ENCODE results near the gene AURKA.
"Not testable (repeated sequence)": the region's sequence is repeated elsewhere in the genome, so short reads cannot be mapped to it uniquely, and the experiment has no call there.

Gene AURKA

DNA sequence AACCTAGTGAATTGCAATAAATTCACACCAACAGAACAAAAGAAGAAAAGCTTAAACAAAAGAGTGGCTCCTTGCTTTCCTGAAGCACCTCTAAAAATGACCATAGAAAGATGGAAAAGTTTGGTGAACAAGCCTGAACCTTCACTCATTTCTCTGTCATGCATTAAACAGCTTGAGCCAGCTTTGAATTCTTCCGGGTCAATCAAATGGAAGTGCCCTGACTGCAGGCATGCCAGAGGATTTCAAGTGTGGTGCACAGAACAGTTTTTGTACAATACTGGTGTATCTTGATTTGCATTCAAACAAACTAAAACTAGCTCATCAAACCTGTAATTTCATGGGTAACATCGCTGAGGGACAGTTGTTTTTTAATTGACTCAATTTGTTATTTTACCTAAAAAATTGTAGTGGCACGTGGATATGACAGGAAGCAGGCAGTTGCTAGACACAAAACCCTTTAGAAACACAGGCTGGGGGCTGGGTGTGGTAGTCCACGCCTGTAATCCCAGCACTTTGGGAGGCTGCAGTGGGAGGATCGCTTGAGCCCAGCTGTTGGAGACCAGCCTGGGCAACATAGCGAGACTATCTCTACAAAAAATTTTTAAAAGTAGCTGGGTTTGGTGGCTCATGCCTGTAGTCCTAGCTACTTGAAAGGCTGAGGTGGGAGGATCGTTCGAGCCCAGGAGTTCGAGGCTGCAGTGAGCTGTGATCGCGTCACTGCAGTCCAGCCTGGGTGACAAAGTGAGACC lies 29.1 kb upstream of the AURKA start:
- no peak for DNase-seq

DNA sequence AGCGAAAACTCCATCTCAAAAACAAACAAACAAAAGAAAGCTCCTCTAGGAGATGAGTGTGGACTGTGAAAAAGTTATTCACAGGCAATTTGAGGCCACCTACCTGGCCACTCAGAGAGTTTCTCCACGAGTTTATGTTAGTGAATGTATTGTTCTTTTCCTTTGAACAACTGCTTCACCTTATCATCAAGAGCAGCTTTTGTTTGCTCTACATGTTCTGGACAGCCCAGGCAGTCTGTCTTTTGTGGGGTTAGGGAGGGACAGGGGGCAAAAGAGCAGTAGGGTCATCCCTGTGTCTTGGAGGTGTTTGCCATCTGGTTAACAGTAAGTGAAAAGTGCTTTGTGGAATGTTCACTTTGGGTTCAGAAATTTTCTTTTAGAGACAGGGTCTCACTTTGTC lies 28.0 kb upstream of the AURKA start:
- DNase-seq: no peak

DNA sequence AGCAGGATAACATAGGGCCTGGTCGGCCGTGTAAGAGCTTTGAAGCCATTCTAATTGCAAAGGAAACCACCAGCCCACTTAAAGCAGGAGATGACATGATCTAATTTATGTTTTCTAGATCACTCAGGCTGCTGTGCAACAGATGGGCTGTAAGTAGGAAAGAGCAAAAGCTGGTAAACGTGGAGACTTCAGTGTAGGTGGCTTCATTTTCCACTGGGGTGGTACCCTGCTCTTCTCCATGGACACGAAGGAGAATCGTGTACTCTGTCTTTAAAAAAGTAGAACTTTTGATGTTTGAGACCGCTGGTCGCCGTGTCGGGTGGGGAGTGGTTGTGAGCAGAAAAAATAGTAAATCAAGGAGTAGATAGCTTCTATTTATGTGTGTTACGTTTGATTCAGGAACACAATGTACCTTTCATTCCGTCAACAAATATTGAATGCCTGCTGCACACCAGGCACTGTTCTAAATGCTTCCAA lies 26.4 kb upstream of the AURKA start:
- no peak for DNase-seq

DNA sequence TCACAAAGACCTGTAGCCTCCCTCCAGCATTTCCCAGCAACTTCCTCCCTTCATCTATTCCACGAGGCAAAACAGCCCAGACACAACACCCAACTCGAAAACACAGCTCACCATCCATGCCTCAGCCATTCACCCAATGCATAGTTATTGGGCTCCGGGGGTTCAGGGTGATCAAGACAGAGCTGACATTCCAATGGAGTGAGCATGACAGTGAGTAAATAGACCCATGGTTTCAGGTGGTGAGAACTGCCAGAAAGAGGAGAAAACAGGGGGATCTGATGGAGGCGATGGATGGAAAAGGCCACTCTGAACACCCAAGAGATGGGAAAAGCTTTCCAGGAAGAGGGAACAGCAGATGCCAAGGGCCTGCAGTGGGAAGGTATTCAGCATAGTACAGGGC lies 25.9 kb upstream of the AURKA start:
- no peak for DNase-seq

DNA sequence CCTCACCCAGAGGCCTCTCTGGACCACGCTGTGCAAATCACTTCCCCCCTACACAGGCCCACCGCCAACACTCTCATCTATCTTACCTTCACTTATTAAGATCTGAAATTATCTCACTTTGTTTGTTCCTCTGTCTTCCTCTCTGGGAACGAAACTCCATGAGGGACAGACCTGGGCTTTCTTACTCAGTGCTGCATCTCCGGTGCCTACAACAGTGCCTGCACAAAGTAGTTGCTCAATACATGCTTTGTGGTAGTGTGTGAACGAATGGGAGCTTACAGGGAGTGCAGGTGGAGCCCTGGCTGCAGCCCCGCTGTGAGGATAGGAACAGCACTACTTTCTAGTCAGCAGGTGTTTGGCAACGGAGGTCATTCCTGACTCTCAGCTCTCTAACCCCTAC lies 25.4 kb upstream of the AURKA start:
- no peak for DNase-seq

DNA sequence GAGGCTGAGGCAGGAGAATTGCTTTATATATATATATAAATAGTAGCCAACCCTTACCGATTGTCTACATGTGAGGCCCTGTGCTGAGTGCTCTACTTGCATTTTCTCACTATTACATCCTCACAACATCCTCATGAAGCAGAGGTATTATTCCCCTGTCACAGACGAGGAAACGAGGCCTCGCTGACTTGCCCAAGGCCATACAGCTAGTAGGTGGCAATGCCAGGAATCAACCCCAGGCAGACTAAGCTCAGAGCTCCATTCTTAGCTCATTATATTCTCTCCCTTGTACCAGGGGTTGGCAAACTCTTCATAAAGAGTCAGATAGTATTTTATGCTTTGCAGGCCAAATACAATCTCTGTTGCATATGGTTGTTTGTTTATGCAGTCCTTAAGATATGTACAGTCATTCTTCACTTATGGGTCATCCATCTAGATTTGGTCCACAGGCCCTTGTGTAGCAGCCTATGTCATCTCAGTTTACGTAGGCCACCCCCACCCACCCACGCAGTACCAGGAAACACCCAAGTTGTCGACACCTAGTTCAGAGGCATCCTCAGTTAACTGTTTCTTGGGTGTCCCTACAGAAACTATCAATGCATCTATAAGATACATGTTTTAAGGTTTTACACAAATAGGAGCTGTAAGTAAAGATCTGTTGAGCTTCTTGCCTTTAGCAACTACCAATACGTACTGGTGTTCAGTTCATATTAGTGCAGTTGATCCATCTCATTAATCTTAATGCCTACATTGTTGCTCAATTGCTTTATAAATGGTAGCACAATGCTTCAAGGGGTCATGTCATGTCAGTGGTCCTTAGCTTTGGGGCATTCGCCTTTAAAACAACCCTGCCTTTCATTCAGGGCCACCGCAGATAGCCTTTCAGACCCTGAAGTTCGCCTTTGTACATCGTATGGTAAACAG lies 23.1 kb upstream of the AURKA start:
- peak; percentile 43 to 74 for DNase-seq

DNA sequence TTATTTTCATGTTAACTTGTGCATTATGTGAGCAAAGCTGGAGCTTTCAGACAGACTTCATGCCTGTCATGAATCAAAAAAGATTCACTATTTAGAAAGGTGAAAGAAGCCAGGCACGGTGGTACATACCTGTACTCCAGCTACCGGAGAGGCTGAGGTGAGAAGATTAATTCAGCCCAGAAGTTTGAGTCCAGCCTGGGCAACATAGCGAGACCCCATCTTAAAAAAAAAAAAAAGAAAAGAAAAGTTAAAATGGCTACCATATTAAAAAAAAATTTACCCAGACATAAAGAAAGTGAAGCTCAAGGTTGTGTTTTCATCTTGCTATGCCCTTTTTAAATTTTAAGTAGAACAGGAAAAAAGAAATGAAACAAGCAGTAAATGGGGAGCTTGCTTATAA lies 20.9 kb upstream of the AURKA start:
- no peak for DNase-seq

DNA sequence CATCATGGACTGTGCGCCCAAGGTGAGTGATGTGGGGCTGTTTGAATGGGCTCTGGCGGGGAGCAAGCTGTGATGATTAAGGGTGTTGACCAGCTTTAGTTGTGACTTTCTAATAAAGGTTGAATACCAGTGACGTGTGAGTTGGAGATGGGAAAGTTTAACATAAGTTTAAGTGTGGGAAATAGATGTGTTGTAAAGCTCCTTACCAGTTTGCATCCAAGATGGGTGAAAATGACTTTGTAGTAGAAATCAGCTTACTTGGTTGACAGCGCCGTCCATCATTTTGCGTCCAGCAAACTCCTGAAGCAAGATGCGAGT lies 20.4 kb upstream of the AURKA start:
- no peak for DNase-seq

DNA sequence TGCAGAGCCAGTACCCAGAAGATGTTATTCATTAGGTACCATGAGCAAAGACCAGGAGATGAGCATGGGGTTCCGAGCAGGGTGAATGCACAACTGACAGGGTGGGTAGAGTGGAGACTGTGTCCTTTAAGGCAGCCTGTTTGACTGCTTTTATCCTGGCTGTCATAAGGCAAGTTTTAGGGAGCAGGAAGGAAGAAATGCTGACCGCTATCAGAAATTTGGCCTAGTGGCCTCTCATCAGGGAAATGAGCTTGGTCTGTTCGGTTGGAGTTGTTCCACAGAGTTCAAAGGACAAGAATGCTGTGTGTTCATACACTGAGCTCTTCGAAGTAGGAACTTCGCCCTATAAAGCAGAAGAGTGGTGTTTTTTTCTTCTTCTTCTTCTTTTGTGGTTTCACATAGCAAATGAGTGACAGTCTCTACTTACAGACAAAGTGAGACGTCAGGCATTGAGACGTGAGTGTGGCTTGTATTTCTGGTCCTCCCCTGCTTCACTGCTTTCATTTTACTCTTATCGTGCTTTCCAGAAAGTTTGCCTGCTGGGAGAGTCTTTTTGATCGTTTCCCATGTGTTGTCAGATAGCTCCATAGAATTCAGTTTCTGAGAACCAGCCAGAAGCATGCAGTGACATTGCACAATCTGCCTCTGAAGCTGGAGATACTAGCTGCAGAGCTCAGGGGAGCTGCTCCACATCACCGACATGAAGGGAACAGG lies 19.9 kb upstream of the AURKA start, which contains the start of gene CASS4:
Gene CASS4, plus strand, starts transcription at position 502 of the 714 bp plus-strand sequence. Its CDS starts 199 bp downstream, at position 701.
- DNase-seq: peak in 1 of 2 experiments; percentile 16

DNA sequence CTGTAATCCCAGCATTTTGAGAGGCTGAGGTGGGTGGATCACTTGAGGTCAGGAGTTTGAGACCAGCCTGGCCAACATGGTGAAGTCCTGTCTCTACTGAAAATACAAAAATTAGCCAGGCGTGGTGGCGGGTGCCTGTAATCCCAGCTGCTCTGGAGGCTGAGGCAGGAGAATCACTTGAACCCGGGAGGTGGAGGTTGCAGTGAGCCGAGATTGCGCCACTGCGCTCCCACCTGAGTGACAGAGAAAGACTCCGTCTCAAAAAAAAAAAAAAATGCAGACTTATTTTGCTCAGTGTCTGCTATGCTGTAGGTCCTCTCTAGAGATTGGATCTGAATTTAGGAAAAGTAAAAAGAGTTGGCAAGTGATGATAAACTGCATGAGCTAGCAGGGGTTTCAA lies 19.3 kb upstream of the AURKA start:
- not testable (repeated sequence) for DNase-seq

DNA sequence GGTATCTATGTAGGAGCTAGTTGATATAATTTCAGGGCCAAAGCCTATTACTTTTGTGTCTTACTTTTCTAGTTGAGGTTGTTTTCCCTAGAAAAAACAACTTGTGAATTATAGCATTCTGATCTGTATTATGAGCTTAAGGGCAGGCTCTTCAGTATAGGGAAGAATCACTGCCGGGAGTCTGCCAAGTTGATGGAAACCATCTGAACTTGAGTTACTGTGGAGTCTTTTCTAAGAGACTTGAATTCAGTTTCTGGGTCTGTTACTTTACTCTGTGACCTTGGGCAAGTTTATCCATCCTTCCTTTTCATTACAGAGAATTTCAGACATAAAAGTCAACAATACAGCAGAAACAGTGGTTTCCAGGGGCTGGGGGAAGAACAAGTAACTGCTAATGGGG lies 17.9 kb upstream of the AURKA start:
- DNase-seq: no peak

DNA sequence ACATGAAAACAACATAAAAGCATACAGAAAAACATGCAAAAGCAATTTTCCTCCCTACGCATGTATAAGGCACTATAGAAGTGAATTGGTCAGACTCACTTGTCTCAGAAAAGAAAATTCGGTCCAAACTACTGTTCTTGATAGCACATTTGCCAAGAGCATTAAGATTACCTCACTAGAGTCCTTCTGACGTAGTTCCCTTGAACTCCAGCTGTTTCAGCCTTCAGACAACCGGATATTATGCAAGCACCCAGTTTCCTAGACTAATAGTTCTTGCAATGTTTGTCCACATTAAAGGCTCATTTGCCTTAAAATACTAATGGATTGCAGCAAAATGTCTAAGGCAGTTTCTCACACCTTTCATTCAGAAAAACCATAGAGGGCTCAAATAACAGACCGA lies 17.5 kb upstream of the AURKA start:
- DNase-seq: no peak

DNA sequence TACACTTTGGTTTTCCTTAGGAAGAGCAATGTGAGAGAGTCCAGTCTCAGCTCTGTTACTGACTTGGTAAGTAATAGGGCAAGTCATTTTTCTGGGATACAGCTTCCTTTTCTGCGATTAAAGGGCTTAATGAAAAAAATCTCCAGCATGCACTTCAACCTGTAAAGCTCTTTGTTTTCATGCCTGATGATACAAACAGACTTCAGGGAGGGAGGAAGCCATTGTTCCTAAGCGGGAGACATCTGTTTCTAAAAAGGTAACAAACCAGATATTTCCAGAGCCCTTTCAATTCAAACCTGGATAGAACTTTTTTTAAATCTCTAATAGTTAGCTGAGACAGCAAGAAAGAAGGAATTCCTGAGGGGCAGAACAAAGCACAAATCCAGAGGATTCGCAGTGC lies 14.9 kb upstream of the AURKA start:
- DNase-seq: no peak

DNA sequence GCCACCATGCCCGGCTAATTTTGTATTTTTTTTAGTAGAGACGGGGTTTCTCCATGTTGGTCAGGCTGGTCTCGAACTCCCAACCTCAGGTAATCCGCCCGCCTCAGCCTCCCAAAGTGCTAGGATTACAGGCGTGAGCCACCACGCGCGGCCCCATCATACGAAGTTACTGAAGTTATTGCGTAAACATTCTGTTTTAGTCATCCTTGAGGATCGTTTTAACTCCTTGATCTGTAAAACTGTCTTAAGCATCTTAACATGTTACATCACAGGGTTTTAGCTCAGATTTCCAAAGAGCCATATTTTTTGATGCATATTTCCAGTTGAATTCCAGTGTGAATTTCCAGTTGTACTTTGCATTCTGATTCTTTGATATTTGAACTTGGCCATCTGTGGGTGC lies 13.3 kb upstream of the AURKA start:
- DNase-seq: not testable (repeated sequence)

DNA sequence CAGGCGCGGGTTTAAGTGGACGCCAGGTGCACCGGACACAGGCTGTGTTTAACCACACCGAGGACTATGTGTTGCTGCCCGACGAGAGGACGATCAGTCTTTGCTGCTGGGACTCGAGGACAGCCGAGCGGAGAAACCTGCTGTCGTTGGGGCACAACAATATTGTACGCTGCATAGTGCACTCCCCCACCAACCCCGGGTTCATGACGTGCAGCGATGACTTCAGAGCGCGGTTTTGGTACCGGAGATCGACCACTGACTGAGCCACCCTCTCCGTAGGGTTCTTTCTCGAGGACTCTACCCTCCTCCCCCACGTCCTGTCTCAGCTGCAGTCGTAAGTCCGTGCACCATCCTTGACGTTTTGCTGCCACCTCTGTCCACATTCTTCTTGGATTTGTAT lies 11.4 kb upstream of the AURKA start:
- no peak for DNase-seq

DNA sequence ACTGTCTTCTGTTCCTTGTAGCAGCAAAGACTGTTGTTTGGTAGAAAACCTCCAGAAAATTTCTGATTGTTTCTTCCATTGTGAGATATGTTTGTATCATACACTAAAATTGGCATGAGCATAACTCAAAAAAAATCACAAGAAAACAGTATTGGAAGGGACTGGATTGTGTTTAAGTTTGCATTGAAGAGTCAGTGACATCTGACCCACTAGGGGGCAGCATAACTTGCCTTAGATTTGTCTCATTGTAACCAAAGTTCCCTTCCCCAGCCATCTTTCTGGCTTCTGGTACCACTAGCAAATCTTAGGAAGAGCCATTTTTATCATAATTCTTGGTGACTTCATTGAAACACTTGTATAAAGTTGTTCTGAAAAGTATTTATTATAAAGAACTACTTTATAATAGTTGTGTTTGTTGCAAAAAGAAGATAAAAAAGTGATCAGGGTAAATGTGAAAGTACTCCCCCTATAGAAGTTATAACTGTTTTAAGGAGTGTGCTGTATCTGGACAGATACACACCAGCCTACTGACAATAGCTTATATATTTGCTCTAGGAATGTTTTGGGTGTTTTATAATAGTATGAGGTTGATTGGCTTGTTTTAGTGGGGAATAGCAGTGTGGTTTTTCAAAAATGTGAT lies 8.1 kb upstream of the AURKA start:
- DNase-seq: peak in 1 of 2 experiments; percentile 40

DNA sequence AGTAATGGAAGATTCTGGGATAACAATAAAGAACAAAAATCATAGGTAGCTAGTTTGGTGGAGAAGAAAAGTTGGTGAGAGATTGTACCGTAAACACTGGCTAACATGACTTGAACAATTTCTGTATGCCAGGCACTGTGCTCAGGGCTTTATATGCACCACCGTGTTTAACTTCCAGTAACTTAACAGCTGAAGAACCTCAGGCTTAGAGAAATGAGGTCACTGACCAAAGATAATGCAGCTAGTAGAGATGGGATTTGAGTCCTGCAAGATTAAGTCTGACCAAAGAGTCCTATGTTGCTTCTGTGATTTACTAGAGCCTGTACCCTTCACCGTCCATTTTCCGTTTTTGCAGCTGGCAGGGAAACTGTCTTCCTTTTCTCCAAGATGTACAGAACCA lies 3.2 kb upstream of the AURKA start:
- DNase-seq: no peak

DNA sequence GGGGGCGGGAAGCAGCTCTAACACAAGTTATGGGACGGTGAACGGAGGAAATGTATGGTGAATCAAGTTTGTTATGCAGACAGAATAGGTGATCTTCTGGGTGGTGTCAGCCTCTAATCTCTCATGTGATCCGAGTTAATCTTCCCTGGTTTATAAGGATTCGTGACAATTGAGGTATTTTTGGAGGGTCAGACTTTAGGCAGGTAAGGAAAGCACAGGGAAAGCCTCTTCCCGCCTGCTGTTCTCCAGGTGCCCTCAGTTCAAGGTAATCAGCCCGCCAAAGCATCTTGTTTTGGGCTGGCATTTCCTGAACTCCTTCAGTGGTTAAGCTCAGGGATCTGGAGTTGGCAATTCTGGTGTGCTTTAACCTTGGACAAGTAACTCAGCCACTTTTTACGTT lies 1.6 kb upstream of the AURKA start:
- no peak for DNase-seq

DNA sequence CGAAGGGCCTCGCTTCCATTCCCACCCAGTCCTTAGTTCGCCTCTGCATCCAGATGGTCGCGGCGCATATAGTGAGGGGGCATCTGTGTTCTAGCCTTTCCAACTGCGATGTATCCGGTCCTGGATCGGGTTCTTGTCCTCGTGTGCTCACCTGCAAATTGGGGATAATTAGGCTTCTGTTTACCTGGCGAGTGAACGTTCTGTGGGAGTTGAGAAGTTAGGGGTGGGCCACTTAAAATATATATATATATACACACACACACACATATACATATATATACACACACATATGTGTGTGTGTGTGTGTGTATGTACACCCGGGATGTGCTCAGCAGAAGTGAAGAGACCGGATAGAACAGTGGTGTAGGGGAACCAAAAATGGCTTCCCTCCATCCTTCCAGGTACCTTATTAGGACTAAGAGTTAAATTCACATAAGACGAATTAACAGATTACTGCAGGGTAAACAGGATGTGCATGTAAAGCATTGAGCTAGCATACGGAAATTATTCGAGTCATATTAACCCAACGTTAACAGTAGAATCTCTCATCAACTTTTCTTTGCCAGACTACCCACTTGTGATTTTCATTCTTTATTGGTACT lies 967 bp upstream of the AURKA start:
- no peak for DNase-seq

DNA sequence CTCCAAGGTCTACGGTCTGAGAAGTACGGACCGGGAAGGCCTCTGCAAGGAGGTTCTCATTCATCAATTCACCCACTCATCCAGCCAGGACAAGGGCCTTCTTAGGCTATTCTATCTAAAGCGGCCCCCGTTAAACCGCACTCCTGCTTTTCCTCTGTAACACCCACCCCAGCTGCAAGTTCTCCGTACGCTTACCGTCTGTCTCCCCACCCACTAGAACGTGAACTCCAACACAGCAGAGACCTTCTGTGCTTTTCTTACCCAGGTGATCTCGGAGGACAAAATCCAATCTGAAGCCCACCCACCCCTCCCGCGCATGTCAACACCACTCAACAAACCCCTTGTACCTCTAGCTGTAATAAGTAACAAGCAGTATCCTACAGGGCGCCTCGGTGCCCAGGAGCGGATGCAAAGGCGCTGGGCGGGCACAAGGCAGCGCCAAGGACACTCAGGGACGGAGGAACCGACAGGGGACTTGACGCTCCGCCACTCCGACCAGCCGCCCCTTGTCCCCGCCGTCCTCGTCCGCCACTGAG lies 351 bp downstream of the AURKA start:
- DNase-seq: no peak

DNA sequence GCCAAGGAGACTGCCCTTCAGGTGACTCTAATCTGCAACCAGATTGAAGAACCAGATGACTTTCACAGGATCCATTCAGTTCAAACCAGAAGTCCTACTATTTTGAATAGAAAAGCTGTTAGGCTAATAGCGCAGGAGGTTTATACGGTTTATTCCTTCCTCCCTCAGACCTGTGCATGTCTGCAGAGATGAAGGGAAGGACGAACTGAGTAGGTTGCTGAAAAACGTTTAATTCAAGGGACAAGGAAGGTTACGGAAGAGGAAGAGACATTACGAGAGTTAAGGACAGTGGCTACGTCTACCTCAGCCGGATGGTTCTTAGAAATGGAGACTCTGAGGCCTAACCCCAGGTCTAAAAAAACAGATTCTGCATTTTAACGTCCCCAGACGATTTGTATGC lies 978 bp downstream of the AURKA start:
- DNase-seq: no peak

DNA sequence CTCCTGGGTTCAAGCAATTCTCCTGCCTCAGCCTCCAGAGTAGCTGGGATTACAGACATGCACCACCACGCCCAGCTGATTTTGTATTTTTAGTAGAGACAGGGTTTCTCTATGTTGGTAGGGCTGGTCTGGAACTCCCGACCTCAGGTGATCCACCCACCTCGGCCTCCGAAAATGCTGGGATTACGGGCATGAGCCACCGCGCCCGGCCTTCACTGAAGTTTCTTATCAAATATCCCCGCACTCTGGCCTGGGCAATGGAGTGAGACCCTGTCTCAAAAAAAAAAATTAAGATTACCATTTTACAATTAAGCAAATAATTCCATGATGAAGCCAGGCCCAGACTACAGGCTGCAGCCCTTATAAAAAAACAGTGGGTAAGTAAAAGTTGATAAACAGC lies 1.6 kb downstream of the AURKA start:
- DNase-seq: not testable (repeated sequence)
